ENCODE measurements around the gene MCEMP1. TPM values are rescaled to one million over a fixed set of nuclear protein-coding genes. Genes with fewer than 3 reads are reported as not detected.

The MCEMP1 gene
- polyA plus RNA-seq, 1 experiment = not detected

DNA sequence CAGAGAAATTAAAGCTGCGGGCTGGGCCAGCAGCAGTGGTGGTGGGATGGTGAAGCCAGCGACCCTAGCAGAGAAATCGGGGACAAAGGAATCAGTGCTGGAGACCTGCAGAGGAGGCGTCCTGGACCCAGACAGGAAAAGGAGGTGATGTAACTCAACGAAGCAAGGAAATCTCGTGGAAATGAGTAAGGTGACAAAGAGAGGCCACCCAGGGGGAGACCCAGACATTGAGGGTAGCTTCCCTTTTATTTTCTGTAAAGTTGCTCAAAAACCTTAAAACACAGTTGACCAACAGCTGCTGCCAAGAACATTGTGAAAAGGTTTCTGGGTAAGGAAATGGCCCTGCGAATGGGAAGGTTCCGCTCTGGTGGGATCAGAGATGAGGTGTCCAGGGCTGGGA is 21.3 kb upstream of the MCEMP1 start:
- no peaks in the 10 kb centered on the region for H3K9me3 ChIP-seq (ENCODE audit: control insufficient read depth, insufficient read depth, low read length)
- H3K27me3 ChIP-seq (ENCODE audit: control insufficient read depth, insufficient read depth, low read length) = peaks cover 4% of the 10 kb centered on the region
- CTCF ChIA-PET = interaction anchor here (0.5 to 5.0 kb wide), 4 partner anchors 25 to 157 kb away, joined by 3 to 51 read pairs (median 6); partner anchors contain the start of gene TRAPPC5
- DNase-seq (ENCODE audit: low read depth, low spot score) = no peak
- POLR2A ChIA-PET = no interaction called here
- TF ChIP-seq, protein P1, sequence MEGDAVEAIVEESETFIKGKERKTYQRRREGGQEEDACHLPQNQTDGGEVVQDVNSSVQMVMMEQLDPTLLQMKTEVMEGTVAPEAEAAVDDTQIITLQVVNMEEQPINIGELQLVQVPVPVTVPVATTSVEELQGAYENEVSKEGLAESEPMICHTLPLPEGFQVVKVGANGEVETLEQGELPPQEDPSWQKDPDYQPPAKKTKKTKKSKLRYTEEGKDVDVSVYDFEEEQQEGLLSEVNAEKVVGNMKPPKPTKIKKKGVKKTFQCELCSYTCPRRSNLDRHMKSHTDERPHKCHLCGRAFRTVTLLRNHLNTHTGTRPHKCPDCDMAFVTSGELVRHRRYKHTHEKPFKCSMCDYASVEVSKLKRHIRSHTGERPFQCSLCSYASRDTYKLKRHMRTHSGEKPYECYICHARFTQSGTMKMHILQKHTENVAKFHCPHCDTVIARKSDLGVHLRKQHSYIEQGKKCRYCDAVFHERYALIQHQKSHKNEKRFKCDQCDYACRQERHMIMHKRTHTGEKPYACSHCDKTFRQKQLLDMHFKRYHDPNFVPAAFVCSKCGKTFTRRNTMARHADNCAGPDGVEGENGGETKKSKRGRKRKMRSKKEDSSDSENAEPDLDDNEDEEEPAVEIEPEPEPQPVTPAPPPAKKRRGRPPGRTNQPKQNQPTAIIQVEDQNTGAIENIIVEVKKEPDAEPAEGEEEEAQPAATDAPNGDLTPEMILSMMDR (IDR thresholded peaks at IDR 0.05; ENCODE audit: low read depth, low read length) = no peak
- H3K4me3 ChIP-seq (ENCODE audit: low read depth, low read length) = no peak overlapping the region
- no peak overlapping the region for H3K27ac ChIP-seq (ENCODE audit: low read depth, low read length)

DNA sequence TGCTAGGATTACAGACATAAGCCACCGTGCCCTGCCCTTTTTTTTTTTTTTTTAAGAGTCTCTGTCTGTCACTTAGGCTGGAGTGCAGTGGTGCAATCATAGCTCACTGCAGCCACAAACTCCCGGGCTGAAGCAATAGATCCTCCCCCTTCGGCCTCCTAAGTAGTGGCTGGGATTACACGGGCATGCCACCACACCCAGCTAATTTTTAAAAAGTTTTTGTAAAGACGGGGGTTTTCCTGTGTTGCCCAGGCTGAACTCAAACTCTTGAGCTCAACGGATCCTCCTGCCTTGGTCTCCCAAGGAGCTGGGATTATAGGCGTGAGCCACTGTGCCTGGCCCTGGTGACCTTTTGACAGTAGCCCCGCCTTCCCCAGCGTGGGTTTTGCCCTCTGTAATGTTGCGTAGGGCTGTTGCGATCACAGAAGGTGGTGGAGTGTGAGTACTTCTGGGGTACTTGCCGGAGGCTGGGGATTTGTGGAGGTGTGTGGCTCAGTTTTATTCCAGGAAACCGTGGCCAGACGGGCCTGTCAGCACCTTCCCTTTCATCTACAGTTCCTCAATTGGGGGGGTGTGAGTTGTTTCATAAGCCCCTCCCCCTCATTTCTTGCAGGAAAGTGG is 19.6 kb upstream of the MCEMP1 start:
- ChIA-PET POLR2A (interaction anchor here (0.9 kb wide), 1 partner anchor 142 kb away, joined by 8 read pairs; no protein-coding TSS in a partner anchor), CTCF (interaction anchor here (0.8 to 1.4 kb wide), 3 partner anchors 22 to 143 kb away, joined by 3 to 8 read pairs (median 5); partner anchors contain the start of gene TRAPPC5)
- Histone ChIP-seq H3K9me3 (ENCODE audit: control insufficient read depth, insufficient read depth, low read length) (no peaks in the 10 kb centered on the region), H3K27ac (ENCODE audit: low read depth, low read length) (no peak overlapping the region), H3K27me3 (ENCODE audit: control insufficient read depth, insufficient read depth, low read length) (peaks cover 4% of the 10 kb centered on the region), H3K4me3 (ENCODE audit: low read depth, low read length) (no peak overlapping the region)
- DNase-seq (ENCODE audit: low read depth, low spot score) = no peak
- TF ChIP-seq, protein P1 (IDR thresholded peaks at IDR 0.05; ENCODE audit: low read depth, low read length) = no peak

DNA sequence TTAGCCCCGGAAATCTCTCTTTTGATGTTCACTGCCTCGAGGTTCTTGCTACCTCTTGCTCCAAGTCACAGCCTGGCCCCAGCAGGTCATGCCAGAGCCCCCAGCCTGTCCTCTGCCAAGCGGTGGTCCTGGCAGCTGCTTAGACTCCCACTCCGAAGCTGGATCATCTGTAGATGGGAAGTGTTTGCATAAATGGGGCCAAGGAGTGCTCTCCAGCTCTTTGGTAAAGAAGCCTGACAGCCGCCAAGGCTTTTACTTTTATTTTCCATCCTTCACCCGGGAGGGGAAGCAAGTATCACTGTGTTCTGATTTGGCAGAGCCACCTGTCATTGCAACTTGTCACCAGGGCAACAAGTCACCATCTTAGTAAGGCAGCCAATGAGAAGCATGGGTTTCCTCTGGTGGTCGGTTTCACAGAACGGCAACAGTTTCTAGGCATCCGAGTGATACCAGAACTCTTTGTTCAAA is 18.6 kb upstream of the MCEMP1 start:
- no peak overlapping the region for H3K27ac ChIP-seq (ENCODE audit: low read depth, low read length)
- H3K4me3 ChIP-seq (ENCODE audit: low read depth, low read length) = no peak overlapping the region
- TF ChIP-seq, protein P1 (IDR thresholded peaks at IDR 0.05; ENCODE audit: low read depth, low read length) = no peak
- no peak for DNase-seq (ENCODE audit: low read depth, low spot score)
- ChIA-PET POLR2A (no interaction called here), CTCF (no interaction called here)
- H3K9me3 ChIP-seq (ENCODE audit: control insufficient read depth, insufficient read depth, low read length) = no peaks in the 10 kb centered on the region
- H3K27me3 ChIP-seq (ENCODE audit: control insufficient read depth, insufficient read depth, low read length) = peaks cover 4% of the 10 kb centered on the region

DNA sequence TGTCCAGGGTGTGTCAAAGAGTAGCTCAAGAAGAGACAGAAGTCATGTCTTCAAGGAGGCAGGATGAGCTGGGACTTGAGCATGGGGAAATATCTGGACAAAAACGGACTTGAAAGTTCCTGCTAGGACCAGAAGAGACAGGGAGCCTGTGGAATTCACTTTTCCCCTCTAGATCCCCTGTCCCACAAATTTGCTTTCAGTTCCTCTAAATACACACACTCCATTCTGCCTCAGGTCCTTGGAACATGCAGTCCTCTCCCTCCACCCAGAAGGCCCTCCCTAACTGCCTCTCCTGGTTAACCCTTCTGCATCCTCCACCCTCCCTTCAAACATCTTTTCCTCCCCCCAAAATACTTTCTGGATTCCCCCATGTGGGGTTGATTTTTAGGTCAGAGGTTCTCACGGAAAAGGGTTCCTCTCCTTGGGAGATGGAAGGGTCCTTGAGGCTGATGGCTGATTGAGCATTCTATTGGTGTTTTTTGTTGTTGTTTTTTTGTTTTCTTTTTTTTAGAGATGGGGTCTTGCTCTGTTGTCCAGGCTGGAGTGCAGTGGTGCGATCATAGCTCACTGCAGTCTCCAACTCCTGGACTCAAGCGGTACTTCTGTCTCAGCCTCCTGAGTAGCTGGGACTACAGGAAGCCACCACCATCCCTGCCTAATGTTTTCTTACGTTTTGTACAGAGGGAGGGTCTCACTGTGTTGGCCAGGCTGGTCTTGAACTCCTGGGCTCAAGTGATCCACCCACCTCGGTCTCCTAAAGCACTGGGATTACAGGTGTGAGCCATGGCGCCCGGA is 14.9 kb upstream of the MCEMP1 start:
- ChIA-PET POLR2A (no interaction called here), CTCF (interaction anchor here (1.1 to 3.0 kb wide), 4 partner anchors 10 to 94 kb away, joined by 3 to 17 read pairs (median 6); partner anchors contain the start of gene TRAPPC5)
- H3K27me3 ChIP-seq (ENCODE audit: control insufficient read depth, insufficient read depth, low read length) = peaks cover 9% of the 10 kb centered on the region
- DNase-seq (ENCODE audit: low read depth, low spot score) = no peak
- H3K4me3 ChIP-seq (ENCODE audit: low read depth, low read length) = no peak overlapping the region
- TF ChIP-seq, protein P1 (IDR thresholded peaks at IDR 0.05; ENCODE audit: low read depth, low read length) = no peak
- no peaks in the 10 kb centered on the region for H3K9me3 ChIP-seq (ENCODE audit: control insufficient read depth, insufficient read depth, low read length)
- H3K27ac ChIP-seq (ENCODE audit: low read depth, low read length) = no peak overlapping the region

DNA sequence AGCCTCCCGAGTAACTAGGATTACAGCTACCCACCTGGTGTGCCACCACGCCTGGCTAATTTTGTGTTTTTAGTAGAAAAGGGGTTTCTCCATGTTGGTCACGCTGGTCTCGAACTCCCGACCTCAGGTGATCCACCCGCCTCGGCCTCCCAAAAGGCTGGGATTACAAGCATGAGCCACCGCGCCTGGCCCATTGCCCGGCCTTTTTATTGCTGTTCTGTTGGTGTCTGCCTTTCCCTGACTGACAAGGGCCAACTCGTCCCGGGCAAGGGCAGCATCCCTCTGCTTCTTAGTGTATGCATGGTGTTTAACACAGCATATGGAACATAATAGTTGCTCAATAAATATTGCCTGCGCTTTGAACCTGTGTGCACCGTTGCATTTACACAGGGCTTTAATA is 14.2 kb upstream of the MCEMP1 start:
- POLR2A ChIA-PET = no interaction called here
- H3K27ac ChIP-seq (ENCODE audit: low read depth, low read length) = no peak overlapping the region
- no peak overlapping the region for H3K4me3 ChIP-seq (ENCODE audit: low read depth, low read length)
- TF ChIP-seq, protein P1 (IDR thresholded peaks at IDR 0.05; ENCODE audit: low read depth, low read length) = no peak
- DNase-seq (ENCODE audit: low read depth, low spot score) = no peak
- H3K9me3 ChIP-seq (ENCODE audit: control insufficient read depth, insufficient read depth, low read length) = no peaks in the 10 kb centered on the region
- CTCF ChIA-PET = interaction anchor here (1.0 to 3.0 kb wide), 2 partner anchors 11 to 18 kb away, joined by 5 to 17 read pairs; partner anchors contain the start of gene TRAPPC5
- H3K27me3 ChIP-seq (ENCODE audit: control insufficient read depth, insufficient read depth, low read length) = peaks cover 10% of the 10 kb centered on the region

Data from AG04450 (cell line).